ENCODE measurements around the gene ZNF335. TPM values are rescaled to one million over a fixed set of nuclear protein-coding genes. Genes with fewer than 3 reads are reported as not detected.
"Not testable (repeated sequence)": the region's sequence is repeated elsewhere in the genome, so short reads cannot be mapped to it uniquely, and the experiment has no call there.

The ZNF335 gene
- total and polyA plus RNA-seq, 11 donors: 5.6 to 14.9 (median 7.5) TPM

- TF ChIP-seq CTCF (IDR thresholded peaks at IDR 0.05) (peak in 1 of 12 donors; percentile 12), POLR2A (IDR thresholded peaks at IDR 0.05) (peak; percentile 26 to 93)
- peak; percentile 98 to 99 (median 99) for DNase-seq
- Histone ChIP-seq H3K4me3 (peak within 1 kb of the TSS; percentile 79 to 100 (median 99)), H3K27ac (peak within 1 kb of the TSS; percentile 99 to 100 (median 100)), H3K36me3 (peaks cover 0 to 36% (median 28%) of the 10 kb centered on the region in 9 donors), H3K27me3 (no peaks in the 10 kb centered on the region), H3K9me3 (no peaks in the 10 kb centered on the region), H3K4me1 (peaks cover 0 to 28% (median 20%) of the 10 kb centered on the region in 12 donors)
- ATAC-seq: peak; percentile 90 to 91 (median 90)
- 0 to 2% (median 0%) methylated on average over 39 to 102 of the region's 102 CpGs for WGBS, 4 donors
- intact Hi-C loops (cut with DNase I): loop anchor here in 8 of 10 donors (1.0 to 10.0 kb wide), 11 partner anchors 24 to 100 kb away; partner anchors contain the start of genes CTSA (in 4 of the 8), NEURL2 (in 4 of the 8), SNX21 (in 2 of the 8) and ZNF335 (in 2 of the 8)
Observed at GRCh38 chr20:45934586-45935415, 37.2 kb downstream of the ZNF335 start, which contains the start of gene PCIF1. Gene PCIF1, plus strand, starts transcription at chr20:45934683. Its CDS starts 4,317 bp downstream, at chr20:45939000.

GRCh38 chr20:45934046-45934585, 37.9 kb downstream of the ZNF335 start:
- intact Hi-C loops (cut with DNase I): loop anchor here in 7 of 10 donors (1.0 to 10.0 kb wide), 9 partner anchors 23 to 99 kb away; partner anchors contain the start of genes CTSA (in 4 of the 7), NEURL2 (in 4 of the 7), SNX21 (in 2 of the 7) and ACOT8 (in 1 of the 7)
- Histone ChIP-seq H3K4me1 (peaks cover 0 to 28% (median 20%) of the 10 kb centered on the region in 12 donors), H3K36me3 (peaks cover 0 to 29% (median 21%) of the 10 kb centered on the region in 9 donors), H3K27ac (peak overlapping the region; percentile 99 to 100 (median 100)), H3K9me3 (no peaks in the 10 kb centered on the region), H3K4me3 (peak overlapping the region; percentile 79 to 100 (median 99)), H3K27me3 (no peaks in the 10 kb centered on the region)
- TF ChIP-seq CTCF (IDR thresholded peaks at IDR 0.05): no peak
- TF ChIP-seq POLR2A (IDR thresholded peaks at IDR 0.05): no peak
- ATAC-seq (peak; percentile 30 to 58 (median 48)), DNase-seq (peak; percentile 74 to 82 (median 78))
- 0% methylated on average over 14 to 34 of the region's 34 CpGs for WGBS, 4 donors

GRCh38 chr20:45933266-45934045, 38.5 kb downstream of the ZNF335 start:
- 23 to 24% (median 24%) methylated on average over 20 to 22 of the region's 22 CpGs for WGBS, 4 donors
- DNase-seq (peak; percentile 78 to 82 (median 79)), ATAC-seq (peak; percentile 16 to 61 (median 38))
- H3K4me3 ChIP-seq: peak overlapping the region; percentile 79 to 100 (median 99)
- intact Hi-C loops (cut with DNase I): loop anchor here in 8 of 10 donors (1.0 to 10.0 kb wide), 10 partner anchors 22 to 99 kb away; partner anchors contain the start of genes CTSA (in 6 of the 8), NEURL2 (in 6 of the 8), SNX21 (in 2 of the 8) and ACOT8 (in 1 of the 8)
- peak in 10 of 12 donors; percentile 7 to 56 (median 30) for TF ChIP-seq CTCF (IDR thresholded peaks at IDR 0.05)
- peak in 1 of 2 donors; percentile 16 for TF ChIP-seq POLR2A (IDR thresholded peaks at IDR 0.05)
- H3K27me3 ChIP-seq: no peaks in the 10 kb centered on the region
- peaks cover 0 to 22% (median 14%) of the 10 kb centered on the region in 9 donors for H3K36me3 ChIP-seq
- H3K27ac ChIP-seq: peak overlapping the region; percentile 99 to 100 (median 100)
- no peaks in the 10 kb centered on the region for H3K9me3 ChIP-seq
- H3K4me1 ChIP-seq: peaks cover 0 to 28% (median 20%) of the 10 kb centered on the region in 12 donors

- H3K4me1 ChIP-seq: peaks cover 0 to 24% (median 17%) of the 10 kb centered on the region in 12 donors
- H3K4me3 ChIP-seq, H3K36me3 ChIP-seq, H3K27ac ChIP-seq, H3K27me3 ChIP-seq, DNase-seq, ATAC-seq, H3K9me3 ChIP-seq: not testable (repeated sequence)
- intact Hi-C loops (cut with DNase I): loop anchor here in 4 of 10 donors (2.0 to 10.0 kb wide), 4 partner anchors 39 to 97 kb away; partner anchors contain the start of genes CTSA (in 2 of the 4), NEURL2 (in 2 of the 4), SNX21 (in 2 of the 4) and ZNF335 (in 1 of the 4)
- WGBS, 4 donors: 92 to 97% (median 94%) methylated on average over 17 of the region's 17 CpGs
Observed at GRCh38 chr20:45931680-45932079, 40.3 kb downstream of the ZNF335 start.
